HFFc6 (cell line): ENCODE results near the gene TBX21. TPM values are rescaled to one million over a fixed set of nuclear protein-coding genes. Genes with fewer than 3 reads are reported as not detected.
A peak's percentile ranks its signal among the peaks of the same experiment; 100 is the strongest.

Source experiments
- DNase-seq: peaks from one replicate; pipeline ENCODE4 v3.0.0-alpha.2; 2018
- H3K27ac Mint-ChIP-seq: 2 replicates; pipeline ENCODE4 v1.8.0; 2020; ENCODE audit warnings: mild to moderate bottlenecking, mixed read lengths
- H3K27me3 Mint-ChIP-seq: 2 replicates; pipeline ENCODE4 v1.8.0; 2021; ENCODE audit warnings: mild to moderate bottlenecking, moderate library complexity, mixed read lengths; ENCODE audit not compliant: insufficient read depth
- H3K36me3 Mint-ChIP-seq: 2 replicates; pipeline ENCODE4 v1.8.0; 2021; ENCODE audit warnings: low read depth, mixed read lengths
- H3K4me1 Mint-ChIP-seq: 2 replicates; pipeline ENCODE4 v1.8.0; 2020; ENCODE audit warnings: low read depth, mixed read lengths
- H3K4me3 Mint-ChIP-seq: 2 replicates; pipeline ENCODE4 v1.8.0; 2020; ENCODE audit warnings: mild to moderate bottlenecking, moderate library complexity, mixed read lengths
- H3K9me3 Mint-ChIP-seq: 2 replicates; pipeline ENCODE4 v1.8.0; 2020; ENCODE audit warnings: mild to moderate bottlenecking, mixed read lengths
- CTCF ChIP-seq: fragments of 200-600 bp; sonication (generic); IDR thresholded peaks from 2 replicates; pipeline ENCODE4 v1.5.0; 2021; ENCODE audit warnings: antibody characterized with exemption, mild to moderate bottlenecking
- total RNA-seq, 6 experiments: library from RNA; stranded (reverse); fragmentation: NEBNext Ultra II Directional; extraction: Animal tissue kit (Norgen Biotek cat#: 25700); gene quantifications; 2 replicates in 1 of 6; 3 replicates in 5 of 6; pipeline ENCODE4 v1.2.3, GENCODE V29; 2021

TBX21 gene
- total RNA-seq, 6 experiments from 2014 or later: not detected

GRCh38 chr17:47707884-47708283, 25.2 kb upstream of the TBX21 start:
- Mint-ChIP-seq H3K4me1 (peaks cover 24% of the 10 kb centered on the region), H3K9me3 (no peaks in the 10 kb centered on the region), H3K36me3 (0 out of 2 replicates have a peak, but pooled peaks cover 5% of the 10 kb centered on the region), H3K4me3 (peak overlapping the region; percentile 37; the same call in 1 of the 2 replicates), H3K27me3 (peaks cover 15% of the 10 kb centered on the region), H3K27ac (no peak overlapping the region)
- no peak for TF ChIP-seq CTCF
- DNase-seq: no peak

- no peaks in the 10 kb centered on the region for H3K9me3 Mint-ChIP-seq
- H3K27ac Mint-ChIP-seq: no peak overlapping the region
- DNase-seq: no peak
- H3K4me3 Mint-ChIP-seq: peak overlapping the region; percentile 37; the same call in 1 of the 2 replicates
- H3K4me1 Mint-ChIP-seq: peaks cover 24% of the 10 kb centered on the region
- peaks cover 19% of the 10 kb centered on the region for H3K27me3 Mint-ChIP-seq
- 0 out of 2 replicates have a peak, but pooled peaks cover 5% of the 10 kb centered on the region for H3K36me3 Mint-ChIP-seq
- no peak for TF ChIP-seq CTCF
These were observed 24.6 kb upstream of the TBX21 start for GRCh38 chr17:47708312-47708863.

- Mint-ChIP-seq H3K4me3 (no peak overlapping the region), H3K4me1 (peaks cover 24% of the 10 kb centered on the region), H3K9me3 (no peaks in the 10 kb centered on the region), H3K36me3 (0 out of 2 replicates have a peak, but pooled peaks cover 5% of the 10 kb centered on the region), H3K27me3 (peaks cover 24% of the 10 kb centered on the region), H3K27ac (no peak overlapping the region)
- no peak for TF ChIP-seq CTCF
- DNase-seq: no peak
These were observed 24.0 kb upstream of the TBX21 start for GRCh38 chr17:47708864-47709541.

- no peak for TF ChIP-seq CTCF
- H3K27ac Mint-ChIP-seq: no peak overlapping the region
- DNase-seq: no peak
- H3K9me3 Mint-ChIP-seq: no peaks in the 10 kb centered on the region
- 0 out of 2 replicates have a peak, but pooled peaks cover 5% of the 10 kb centered on the region for H3K36me3 Mint-ChIP-seq
- H3K4me1 Mint-ChIP-seq: peaks cover 24% of the 10 kb centered on the region
- peaks cover 28% of the 10 kb centered on the region for H3K27me3 Mint-ChIP-seq
- peak overlapping the region; percentile 29 for H3K4me3 Mint-ChIP-seq
These were observed 23.4 kb upstream of the TBX21 start for GRCh38 chr17:47709594-47709993.

GRCh38 chr17:47711366-47712099, 21.5 kb upstream of the TBX21 start:
- Mint-ChIP-seq H3K27me3 (peaks cover 38% of the 10 kb centered on the region), H3K9me3 (no peaks in the 10 kb centered on the region), H3K36me3 (0 out of 2 replicates have a peak, but pooled peaks cover 5% of the 10 kb centered on the region), H3K27ac (no peak overlapping the region), H3K4me3 (no peak overlapping the region), H3K4me1 (peaks cover 12% of the 10 kb centered on the region)
- no peak for DNase-seq
- no peak for TF ChIP-seq CTCF
